HepG2 (cell line): Measurements from ENCODE around the gene ZMIZ1. TPM values are rescaled to one million over a fixed set of nuclear protein-coding genes. Genes with fewer than 3 reads are reported as not detected.

Experiments
- AKAP8 ChIP-seq: sonication (generic); formaldehyde crosslinking; IDR thresholded peaks from 2 replicates; pipeline ENCODE4 v1.5.1; 2020; ENCODE audit warnings: mild to moderate bottlenecking, missing genetic modification reagents
- HIVEP1 ChIP-seq: sonication (generic); formaldehyde crosslinking; IDR thresholded peaks from 2 replicates; pipeline ENCODE4 v1.4.0; 2020; ENCODE audit warnings: mild to moderate bottlenecking, missing genetic modification reagents
- MEF2D ChIP-seq: sonication (generic); formaldehyde crosslinking; IDR thresholded peaks from 2 replicates; pipeline ENCODE4 v1.5.1; 2020; ENCODE audit warnings: mild to moderate bottlenecking, missing genetic modification reagents
- REXO4 ChIP-seq: sonication (generic); formaldehyde crosslinking; IDR thresholded peaks from 2 replicates; pipeline ENCODE4 v1.8.0; 2022; ENCODE audit warnings: missing genetic modification reagents, mild to moderate bottlenecking, borderline replicate concordance
- YY1 ChIP-seq: IDR thresholded peaks from 2 replicates; pipeline ENCODE4 v1.6.1; 2011; ENCODE audit warnings: low read length, low read depth, moderate library complexity, mild to moderate bottlenecking; ENCODE audit not compliant: insufficient read depth, insufficient replicate concordance
- ZBTB7B ChIP-seq: sonication (generic); formaldehyde crosslinking; IDR thresholded peaks from 2 replicates; pipeline ENCODE4 v1.4.0; 2020; ENCODE audit warnings: missing genetic modification reagents
- ZNF570 ChIP-seq: sonication (generic); formaldehyde crosslinking; IDR thresholded peaks from 2 replicates; pipeline ENCODE4 v1.4.0; 2020; ENCODE audit warnings: mild to moderate bottlenecking, missing genetic modification reagents, borderline replicate concordance
- ZNF616 ChIP-seq: sonication (generic); formaldehyde crosslinking; IDR thresholded peaks from 2 replicates; pipeline ENCODE4 v1.5.0; 2020; ENCODE audit warnings: low read depth, mild to moderate bottlenecking, missing genetic modification reagents
- ZNF709 ChIP-seq: sonication (generic); formaldehyde crosslinking; IDR thresholded peaks from 2 replicates; pipeline ENCODE4 v1.5.0; 2020; ENCODE audit warnings: mild to moderate bottlenecking, missing genetic modification reagents
- ZNF713 ChIP-seq: sonication (generic); formaldehyde crosslinking; IDR thresholded peaks from 2 replicates; pipeline ENCODE4 v1.4.0; 2020; ENCODE audit warnings: mild to moderate bottlenecking, missing genetic modification reagents
- polyA plus RNA-seq, 8 experiments: library from polyadenylated mRNA; depleted of rRNA in 3 of 8; stranded (reverse) in 7 of 8; unstranded in 1 of 8; fragments of >200 nt; fragmentation: Illumina TruSeq in 4 of 8; extraction: Trizol in 4 of 8; gene quantifications; 2 replicates each; pipeline versions ENCODE4 v1.2.1 to v1.2.3, GENCODE V29; 2011 to 2016; ENCODE audit warnings: low read depth in 4 of 8, missing spikeins in 1 of 8, mixed read lengths in 1 of 8; ENCODE audit not compliant: insufficient read depth in 1 of 8
- total RNA-seq, 5 experiments: library from RNA; depleted of rRNA; stranded (reverse); fragments of >200 nt; fragmentation: Illumina TruSeq; extraction: Trizol; gene quantifications; 2 replicates each; pipeline ENCODE4 v1.2.3, GENCODE V29; 2016; ENCODE audit warnings: low read depth in 1 of 5
- TF ChIP-seq, protein P1 (sequence below): sonication (generic); formaldehyde crosslinking; IDR thresholded peaks from 2 replicates; pipeline ENCODE4 v1.4.0; 2020; ENCODE audit warnings: missing genetic modification reagents
- TF ChIP-seq, protein P2 (sequence below): sonication (generic); formaldehyde crosslinking; IDR thresholded peaks from 2 replicates; pipeline ENCODE4 v1.4.0; 2020; ENCODE audit warnings: mild to moderate bottlenecking, missing genetic modification reagents, borderline replicate concordance
- TF ChIP-seq, protein P3 (sequence below): IDR thresholded peaks from 2 replicates; pipeline ENCODE4 v1.6.1; 2016; ENCODE audit warnings: low read depth, missing genetic modification reagents, missing compliant biosample characterization

Gene ZMIZ1
- total and polyA plus RNA-seq, 2 of the 13 experiments (the other 11 are each of a cell fraction or from before 2014, with no cell fraction given): 5.3 to 10.2 TPM

DNA sequence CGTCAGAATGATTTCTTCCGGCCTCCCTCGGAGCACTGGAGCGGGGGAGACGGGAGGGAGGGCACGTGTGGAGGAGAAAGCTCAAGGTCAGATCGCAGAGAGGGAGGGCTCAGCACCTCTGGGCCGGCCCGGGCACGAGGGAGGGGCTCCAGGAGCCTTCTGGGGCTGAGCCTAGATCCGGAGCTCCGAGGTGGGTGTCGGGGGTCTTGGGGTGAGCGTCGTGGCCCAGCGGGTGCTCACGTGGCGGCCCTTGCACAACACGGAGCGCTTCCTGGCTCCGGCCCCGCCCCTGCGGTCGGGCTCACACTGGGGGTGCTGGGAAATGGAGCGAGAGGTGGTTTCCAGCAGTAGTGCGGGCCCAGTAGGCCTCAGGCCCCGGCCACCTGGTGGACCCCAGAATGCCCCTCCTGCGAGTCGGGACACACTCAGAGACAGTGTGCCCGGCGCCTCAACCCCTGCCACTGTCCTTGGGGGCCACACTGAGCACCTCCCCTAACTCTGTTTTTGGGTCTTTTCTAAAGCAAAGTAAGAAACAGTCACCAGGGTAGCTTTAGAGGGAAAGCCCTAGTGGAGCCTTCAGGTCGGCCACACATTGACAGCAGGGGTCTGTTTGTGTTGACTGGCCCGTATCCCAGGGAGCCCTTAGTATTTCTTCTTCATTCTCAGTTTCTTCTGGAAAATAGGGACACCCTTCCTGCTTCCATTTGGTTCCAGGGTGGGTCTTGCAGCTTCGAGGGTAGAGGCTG is 279.3 kb downstream of the ZMIZ1 start (continued):
- TF ChIP-seq, protein P1, sequence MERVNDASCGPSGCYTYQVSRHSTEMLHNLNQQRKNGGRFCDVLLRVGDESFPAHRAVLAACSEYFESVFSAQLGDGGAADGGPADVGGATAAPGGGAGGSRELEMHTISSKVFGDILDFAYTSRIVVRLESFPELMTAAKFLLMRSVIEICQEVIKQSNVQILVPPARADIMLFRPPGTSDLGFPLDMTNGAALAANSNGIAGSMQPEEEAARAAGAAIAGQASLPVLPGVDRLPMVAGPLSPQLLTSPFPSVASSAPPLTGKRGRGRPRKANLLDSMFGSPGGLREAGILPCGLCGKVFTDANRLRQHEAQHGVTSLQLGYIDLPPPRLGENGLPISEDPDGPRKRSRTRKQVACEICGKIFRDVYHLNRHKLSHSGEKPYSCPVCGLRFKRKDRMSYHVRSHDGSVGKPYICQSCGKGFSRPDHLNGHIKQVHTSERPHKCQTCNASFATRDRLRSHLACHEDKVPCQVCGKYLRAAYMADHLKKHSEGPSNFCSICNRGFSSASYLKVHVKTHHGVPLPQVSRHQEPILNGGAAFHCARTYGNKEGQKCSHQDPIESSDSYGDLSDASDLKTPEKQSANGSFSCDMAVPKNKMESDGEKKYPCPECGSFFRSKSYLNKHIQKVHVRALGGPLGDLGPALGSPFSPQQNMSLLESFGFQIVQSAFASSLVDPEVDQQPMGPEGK: peak; percentile 62; the same call in 1 of the 2 replicates
- TF ChIP-seq ZNF616 (CRISPR knock-in tag): no peak; the same call in 1 of the 2 replicates
- TF ChIP-seq ZBTB7B (CRISPR knock-in tag): peak; percentile 87
- TF ChIP-seq MEF2D (CRISPR knock-in tag): peak; percentile 53; the same call in 1 of the 2 replicates
- TF ChIP-seq, protein P2, sequence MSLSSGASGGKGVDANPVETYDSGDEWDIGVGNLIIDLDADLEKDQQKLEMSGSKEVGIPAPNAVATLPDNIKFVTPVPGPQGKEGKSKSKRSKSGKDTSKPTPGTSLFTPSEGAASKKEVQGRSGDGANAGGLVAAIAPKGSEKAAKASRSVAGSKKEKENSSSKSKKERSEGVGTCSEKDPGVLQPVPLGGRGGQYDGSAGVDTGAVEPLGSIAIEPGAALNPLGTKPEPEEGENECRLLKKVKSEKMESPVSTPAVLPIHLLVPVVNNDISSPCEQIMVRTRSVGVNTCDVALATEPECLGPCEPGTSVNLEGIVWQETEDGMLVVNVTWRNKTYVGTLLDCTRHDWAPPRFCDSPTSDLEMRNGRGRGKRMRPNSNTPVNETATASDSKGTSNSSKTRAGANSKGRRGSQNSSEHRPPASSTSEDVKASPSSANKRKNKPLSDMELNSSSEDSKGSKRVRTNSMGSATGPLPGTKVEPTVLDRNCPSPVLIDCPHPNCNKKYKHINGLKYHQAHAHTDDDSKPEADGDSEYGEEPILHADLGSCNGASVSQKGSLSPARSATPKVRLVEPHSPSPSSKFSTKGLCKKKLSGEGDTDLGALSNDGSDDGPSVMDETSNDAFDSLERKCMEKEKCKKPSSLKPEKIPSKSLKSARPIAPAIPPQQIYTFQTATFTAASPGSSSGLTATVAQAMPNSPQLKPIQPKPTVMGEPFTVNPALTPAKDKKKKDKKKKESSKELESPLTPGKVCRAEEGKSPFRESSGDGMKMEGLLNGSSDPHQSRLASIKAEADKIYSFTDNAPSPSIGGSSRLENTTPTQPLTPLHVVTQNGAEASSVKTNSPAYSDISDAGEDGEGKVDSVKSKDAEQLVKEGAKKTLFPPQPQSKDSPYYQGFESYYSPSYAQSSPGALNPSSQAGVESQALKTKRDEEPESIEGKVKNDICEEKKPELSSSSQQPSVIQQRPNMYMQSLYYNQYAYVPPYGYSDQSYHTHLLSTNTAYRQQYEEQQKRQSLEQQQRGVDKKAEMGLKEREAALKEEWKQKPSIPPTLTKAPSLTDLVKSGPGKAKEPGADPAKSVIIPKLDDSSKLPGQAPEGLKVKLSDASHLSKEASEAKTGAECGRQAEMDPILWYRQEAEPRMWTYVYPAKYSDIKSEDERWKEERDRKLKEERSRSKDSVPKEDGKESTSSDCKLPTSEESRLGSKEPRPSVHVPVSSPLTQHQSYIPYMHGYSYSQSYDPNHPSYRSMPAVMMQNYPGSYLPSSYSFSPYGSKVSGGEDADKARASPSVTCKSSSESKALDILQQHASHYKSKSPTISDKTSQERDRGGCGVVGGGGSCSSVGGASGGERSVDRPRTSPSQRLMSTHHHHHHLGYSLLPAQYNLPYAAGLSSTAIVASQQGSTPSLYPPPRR (CRISPR knock-in tag): 0 out of 2 replicates have a peak, but pooled peaks have one; percentile 64
- TF ChIP-seq AKAP8 (CRISPR knock-in tag): no peak
- TF ChIP-seq REXO4 (CRISPR knock-in tag): no peak
- no peak for TF ChIP-seq ZNF570
- TF ChIP-seq, protein P3, sequence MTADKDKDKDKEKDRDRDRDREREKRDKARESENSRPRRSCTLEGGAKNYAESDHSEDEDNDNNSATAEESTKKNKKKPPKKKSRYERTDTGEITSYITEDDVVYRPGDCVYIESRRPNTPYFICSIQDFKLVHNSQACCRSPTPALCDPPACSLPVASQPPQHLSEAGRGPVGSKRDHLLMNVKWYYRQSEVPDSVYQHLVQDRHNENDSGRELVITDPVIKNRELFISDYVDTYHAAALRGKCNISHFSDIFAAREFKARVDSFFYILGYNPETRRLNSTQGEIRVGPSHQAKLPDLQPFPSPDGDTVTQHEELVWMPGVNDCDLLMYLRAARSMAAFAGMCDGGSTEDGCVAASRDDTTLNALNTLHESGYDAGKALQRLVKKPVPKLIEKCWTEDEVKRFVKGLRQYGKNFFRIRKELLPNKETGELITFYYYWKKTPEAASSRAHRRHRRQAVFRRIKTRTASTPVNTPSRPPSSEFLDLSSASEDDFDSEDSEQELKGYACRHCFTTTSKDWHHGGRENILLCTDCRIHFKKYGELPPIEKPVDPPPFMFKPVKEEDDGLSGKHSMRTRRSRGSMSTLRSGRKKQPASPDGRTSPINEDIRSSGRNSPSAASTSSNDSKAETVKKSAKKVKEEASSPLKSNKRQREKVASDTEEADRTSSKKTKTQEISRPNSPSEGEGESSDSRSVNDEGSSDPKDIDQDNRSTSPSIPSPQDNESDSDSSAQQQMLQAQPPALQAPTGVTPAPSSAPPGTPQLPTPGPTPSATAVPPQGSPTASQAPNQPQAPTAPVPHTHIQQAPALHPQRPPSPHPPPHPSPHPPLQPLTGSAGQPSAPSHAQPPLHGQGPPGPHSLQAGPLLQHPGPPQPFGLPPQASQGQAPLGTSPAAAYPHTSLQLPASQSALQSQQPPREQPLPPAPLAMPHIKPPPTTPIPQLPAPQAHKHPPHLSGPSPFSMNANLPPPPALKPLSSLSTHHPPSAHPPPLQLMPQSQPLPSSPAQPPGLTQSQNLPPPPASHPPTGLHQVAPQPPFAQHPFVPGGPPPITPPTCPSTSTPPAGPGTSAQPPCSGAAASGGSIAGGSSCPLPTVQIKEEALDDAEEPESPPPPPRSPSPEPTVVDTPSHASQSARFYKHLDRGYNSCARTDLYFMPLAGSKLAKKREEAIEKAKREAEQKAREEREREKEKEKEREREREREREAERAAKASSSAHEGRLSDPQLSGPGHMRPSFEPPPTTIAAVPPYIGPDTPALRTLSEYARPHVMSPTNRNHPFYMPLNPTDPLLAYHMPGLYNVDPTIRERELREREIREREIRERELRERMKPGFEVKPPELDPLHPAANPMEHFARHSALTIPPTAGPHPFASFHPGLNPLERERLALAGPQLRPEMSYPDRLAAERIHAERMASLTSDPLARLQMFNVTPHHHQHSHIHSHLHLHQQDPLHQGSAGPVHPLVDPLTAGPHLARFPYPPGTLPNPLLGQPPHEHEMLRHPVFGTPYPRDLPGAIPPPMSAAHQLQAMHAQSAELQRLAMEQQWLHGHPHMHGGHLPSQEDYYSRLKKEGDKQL (CRISPR knock-in tag): no peak
- peak; percentile 86 for TF ChIP-seq HIVEP1 (CRISPR knock-in tag)
- no peak for TF ChIP-seq ZNF713 (CRISPR knock-in tag)
- TF ChIP-seq YY1: peak; percentile 19
- TF ChIP-seq ZNF709 (CRISPR knock-in tag): 0 out of 2 replicates have a peak, but pooled peaks have one; percentile 22
